ENCODE measurements around the gene ANGEL2. TPM values are rescaled to one million over a fixed set of nuclear protein-coding genes. Genes with fewer than 3 reads are reported as not detected.

The ANGEL2 gene
- total and polyA plus RNA-seq, 2 of the 13 experiments (the other 11 are each of a cell fraction or from before 2014, with no cell fraction given), result 12.3 to 25.4 TPM

GRCh38 chr1:213015099-213016050, at the start of gene ANGEL2 (continued):
- no peak for TF ChIP-seq SNAPC4 (CRISPR knock-in tag; IDR thresholded peaks at IDR 0.05)
- no peak for TF ChIP-seq RFX1 (IDR thresholded peaks at IDR 0.05)
- 0 out of 2 replicates have a peak, but pooled peaks have one; percentile 45 for TF ChIP-seq ZNF441 (CRISPR knock-in tag; IDR thresholded peaks at IDR 0.05; ENCODE audit: borderline replicate concordance)
- TF ChIP-seq RNF219 (CRISPR knock-in tag; IDR thresholded peaks at IDR 0.05), result no peak
- no peak for TF ChIP-seq RORA (CRISPR knock-in tag; IDR thresholded peaks at IDR 0.05)
- TF ChIP-seq ZNF639 (CRISPR knock-in tag; conservative IDR thresholded peaks at IDR 0.05), result peak; percentile 51; the same call in 1 of the 2 replicates
- TF ChIP-seq KDM6A (CRISPR knock-in tag; IDR thresholded peaks at IDR 0.05; ENCODE audit: low read depth), result no peak
- TF ChIP-seq TBX2 (CRISPR knock-in tag; IDR thresholded peaks at IDR 0.05; ENCODE audit: borderline replicate concordance), result peak; percentile 72
- TF ChIP-seq SRY (CRISPR knock-in tag; IDR thresholded peaks at IDR 0.05), result peak; percentile 74
- TF ChIP-seq ZNF646 (CRISPR knock-in tag; IDR thresholded peaks at IDR 0.05), result no peak
- no peak for TF ChIP-seq BHLHE40 (IDR thresholded peaks at IDR 0.05; ENCODE audit: low read length)
- no peak for TF ChIP-seq ZNF510 (CRISPR knock-in tag; IDR thresholded peaks at IDR 0.05; ENCODE audit: low read depth)
- no peak for TF ChIP-seq ZNF205 (CRISPR knock-in tag; IDR thresholded peaks at IDR 0.05)

Measured in HepG2 (cell line).